SW480 (cell line): ENCODE measurements around the gene KRT12.

Experiments used
- DNase-seq: peaks from one replicate; pipeline ENCODE4 v3.0.0-alpha.2; 2016; ENCODE audit warnings: low spot score

KRT12 gene

GRCh38 chr17:40843242-40843641 lies 23.8 kb downstream of the KRT12 start:
- no peak for DNase-seq

- DNase-seq, result no peak
These were observed 25.8 kb downstream of the KRT12 start for GRCh38 chr17:40841246-40841645.

GRCh38 chr17:40839194-40839593 lies 27.8 kb downstream of the KRT12 start:
- no peak for DNase-seq

GRCh38 chr17:40836020-40836419 lies 31.0 kb downstream of the KRT12 start:
- no peak for DNase-seq

GRCh38 chr17:40833882-40834281 lies 33.1 kb downstream of the KRT12 start:
- DNase-seq, result no peak

- DNase-seq, result no peak
These were observed 34.2 kb downstream of the KRT12 start for GRCh38 chr17:40832840-40833239.

GRCh38 chr17:40830085-40830776 lies 36.8 kb downstream of the KRT12 start:
- no peak for DNase-seq

GRCh38 chr17:40828454-40829044 lies 38.5 kb downstream of the KRT12 start:
- DNase-seq, result no peak

- DNase-seq, result no peak
These were observed 39.1 kb downstream of the KRT12 start for GRCh38 chr17:40827746-40828453.

- no peak for DNase-seq
These were observed 41.4 kb downstream of the KRT12 start for GRCh38 chr17:40825599-40825998.

- no peak for DNase-seq
These were observed 42.8 kb downstream of the KRT12 start for GRCh38 chr17:40824015-40824832.

- no peak for DNase-seq
These were observed 44.8 kb downstream of the KRT12 start, which contains the start of gene KRT10 for GRCh38 chr17:40822132-40822812. Gene KRT10, minus strand, starts transcription at chr17:40822614. Its CDS starts 29 bp downstream, at chr17:40822585.

GRCh38 chr17:40821536-40821935 lies 45.5 kb downstream of the KRT12 start:
- DNase-seq, result no peak

GRCh38 chr17:40820228-40820838 lies 46.7 kb downstream of the KRT12 start:
- DNase-seq, result no peak

GRCh38 chr17:40819528-40820125 lies 47.4 kb downstream of the KRT12 start:
- DNase-seq, result no peak

GRCh38 chr17:40818733-40819527 lies 48.1 kb downstream of the KRT12 start:
- DNase-seq, result peak; percentile 77

GRCh38 chr17:40818343-40818732 lies 48.7 kb downstream of the KRT12 start:
- DNase-seq, result no peak

GRCh38 chr17:40817103-40817682 lies 49.8 kb downstream of the KRT12 start:
- DNase-seq, result no peak

- DNase-seq, result no peak
These were observed 50.5 kb downstream of the KRT12 start for GRCh38 chr17:40816569-40816968.

GRCh38 chr17:40815381-40815780 lies 51.6 kb downstream of the KRT12 start:
- no peak for DNase-seq
